HG03558 (cell line): ENCODE results near the gene SPHKAP.
A peak's percentile ranks its signal among the peaks of the same experiment; 100 is the strongest.
"Not testable (repeated sequence)": the region's sequence is repeated elsewhere in the genome, so short reads cannot be mapped to it uniquely, and the experiment has no call there.

Source experiments
- ATAC-seq: cut with Tn5 transposase; IDR thresholded peaks from one replicate; pipeline ENCODE4 v1.9.1; 2021; ENCODE audit warnings: moderate number of reproducible peaks; ENCODE audit not compliant: unreplicated experiment; ENCODE audit errors: extremely low read depth

SPHKAP gene

GRCh38 chr2:228181098-228182019 is at the start of gene SPHKAP:
TSS of gene SPHKAP (minus strand) at chr2:228181687. CDS start at chr2:228181598, 89 bp downstream.
- no peak for ATAC-seq

- no peak for ATAC-seq
These were observed 46.0 kb upstream of the SPHKAP start for GRCh38 chr2:228227466-228227865.

GRCh38 chr2:228224410-228224809 is 42.9 kb upstream of the SPHKAP start:
- no peak for ATAC-seq

- not testable (repeated sequence) for ATAC-seq
These were observed 37.1 kb upstream of the SPHKAP start for GRCh38 chr2:228218593-228218992.

GRCh38 chr2:228197504-228197903 is 16.0 kb upstream of the SPHKAP start:
- no peak for ATAC-seq

GRCh38 chr2:228180181-228181097 is 1.0 kb downstream of the SPHKAP start:
- no peak for ATAC-seq

GRCh38 chr2:228167290-228167689 is 14.2 kb downstream of the SPHKAP start:
- no peak for ATAC-seq

- no peak for ATAC-seq
These were observed 16.8 kb downstream of the SPHKAP start for GRCh38 chr2:228164718-228165117.

- no peak for ATAC-seq
These were observed 23.6 kb downstream of the SPHKAP start for GRCh38 chr2:228157841-228158240.

GRCh38 chr2:228144961-228145360 is 36.5 kb downstream of the SPHKAP start:
- ATAC-seq: no peak

- peak; percentile 90 for ATAC-seq
These were observed 40.5 kb downstream of the SPHKAP start for GRCh38 chr2:228140934-228141528.

GRCh38 chr2:228136027-228136426 is 45.5 kb downstream of the SPHKAP start:
- no peak for ATAC-seq

GRCh38 chr2:228135300-228135699 is 46.2 kb downstream of the SPHKAP start:
- no peak for ATAC-seq

- ATAC-seq: no peak
These were observed 49.7 kb downstream of the SPHKAP start for GRCh38 chr2:228131833-228132232.

- ATAC-seq: no peak
These were observed 55.1 kb downstream of the SPHKAP start for GRCh38 chr2:228126401-228126800.

GRCh38 chr2:228118940-228119339 is 62.5 kb downstream of the SPHKAP start:
- ATAC-seq: no peak

- ATAC-seq: no peak
These were observed 73.6 kb downstream of the SPHKAP start for GRCh38 chr2:228107846-228108245.

- no peak for ATAC-seq
These were observed 75.8 kb downstream of the SPHKAP start for GRCh38 chr2:228105526-228106250.

GRCh38 chr2:228104215-228104614 is 77.3 kb downstream of the SPHKAP start:
- no peak for ATAC-seq

GRCh38 chr2:228103379-228103778 is 78.1 kb downstream of the SPHKAP start:
- ATAC-seq: no peak
